Thymus (tissue), 11 donors: ENCODE data around the gene GATB. TPM values are rescaled to one million over a fixed set of nuclear protein-coding genes. Genes with fewer than 3 reads are reported as not detected.
"Not testable (repeated sequence)": the region's sequence is repeated elsewhere in the genome, so short reads cannot be mapped to it uniquely, and the experiment has no call there.

Experiments used
- DNase-seq, 9 donors: peaks; one replicate each; pipeline ENCODE4 v3.0.0-alpha.2; 2013; ENCODE audit warnings: low spot score in 9 of 9, low read depth in 6 of 9, missing footprints in 1 of 9
- H3K27ac ChIP-seq, 2 donors: one replicate each; pipeline ENCODE4 v1.5.1; 2013; ENCODE audit warnings: control low read depth in 1 of 2, low read depth in 1 of 2, low read length in 1 of 2, mild to moderate bottlenecking in 1 of 2, moderate library complexity in 1 of 2
- H3K27me3 ChIP-seq, 2 donors: one replicate each; pipeline ENCODE4 v1.5.1; 2013; ENCODE audit warnings: low read length in 1 of 2; ENCODE audit not compliant: control insufficient read depth in 2 of 2, insufficient read depth in 1 of 2
- H3K36me3 ChIP-seq, 2 donors: one replicate each; pipeline ENCODE4 v1.5.1; 2013; ENCODE audit warnings: low read length in 1 of 2, mild to moderate bottlenecking in 1 of 2, moderate library complexity in 1 of 2; ENCODE audit not compliant: control insufficient read depth in 2 of 2, insufficient read depth in 2 of 2
- H3K4me1 ChIP-seq, 2 donors: one replicate each; pipeline ENCODE4 v1.5.1; 2013; ENCODE audit warnings: low read length in 2 of 2; ENCODE audit not compliant: control insufficient read depth in 2 of 2, insufficient read depth in 2 of 2
- H3K4me3 ChIP-seq, 2 donors: one replicate each; pipeline ENCODE4 v1.5.1; 2013; ENCODE audit warnings: low read length in 2 of 2, control low read depth in 1 of 2, mild to moderate bottlenecking in 1 of 2
- H3K9me3 ChIP-seq, 2 donors: one replicate each; pipeline ENCODE4 v1.5.1; 2013; ENCODE audit warnings: low read length in 1 of 2, mild to moderate bottlenecking in 1 of 2; ENCODE audit not compliant: control insufficient read depth in 2 of 2, insufficient read depth in 1 of 2
- WGBS: extraction: QIAGEN DNeasy Blood & Tissue Kit; methylation state at CpG from one replicate; pipeline ENCODE4 v1.1.7; 2013; 5-methylcytosine and 5-hydroxymethylcytosine counted together
- polyA plus RNA-seq: library from polyadenylated mRNA; stranded (reverse); fragments of 200-250 nt; gene quantifications from one replicate; pipeline ENCODE4 v1.2.3, GENCODE V29; 2013
- total RNA-seq: library from RNA; stranded (reverse); fragments of 120-200 nt; gene quantifications from one replicate; pipeline ENCODE4 v1.2.4, GENCODE V29; 2013
- donor health status: healthy.

Gene GATB
- total and polyA plus RNA-seq, 2 donors, result 14.5 to 17.6 TPM

DNA sequence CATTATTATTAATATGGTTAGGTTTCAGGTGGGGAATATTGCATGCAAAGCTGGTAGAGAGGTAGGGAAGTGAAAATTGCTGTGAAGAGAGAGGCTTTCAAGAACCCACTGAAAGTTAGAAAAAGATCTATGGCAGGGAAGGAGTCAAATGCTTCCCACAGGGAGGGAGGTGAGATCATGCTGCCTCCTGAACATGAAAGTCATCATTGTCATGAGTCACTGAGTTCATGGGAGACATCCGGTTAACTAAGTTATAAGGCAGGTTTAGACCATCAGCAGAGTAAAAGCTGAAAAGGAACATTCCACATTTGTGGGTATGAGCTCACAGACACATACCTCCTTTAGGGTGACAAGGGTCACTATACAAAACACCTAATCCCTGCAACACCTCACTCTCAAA lies 16.2 kb downstream of the GATB start:
- WGBS, result 95% methylated on average over 1 of the region's 1 CpG
- no peak for DNase-seq
- no peaks in the 10 kb centered on the region for H3K9me3 ChIP-seq
- H3K27me3 ChIP-seq, result no peaks in the 10 kb centered on the region
- H3K27ac ChIP-seq, result no peak overlapping the region
- no peak overlapping the region for H3K4me3 ChIP-seq
- no peaks in the 10 kb centered on the region for H3K36me3 ChIP-seq
- H3K4me1 ChIP-seq, result no peaks in the 10 kb centered on the region

DNA sequence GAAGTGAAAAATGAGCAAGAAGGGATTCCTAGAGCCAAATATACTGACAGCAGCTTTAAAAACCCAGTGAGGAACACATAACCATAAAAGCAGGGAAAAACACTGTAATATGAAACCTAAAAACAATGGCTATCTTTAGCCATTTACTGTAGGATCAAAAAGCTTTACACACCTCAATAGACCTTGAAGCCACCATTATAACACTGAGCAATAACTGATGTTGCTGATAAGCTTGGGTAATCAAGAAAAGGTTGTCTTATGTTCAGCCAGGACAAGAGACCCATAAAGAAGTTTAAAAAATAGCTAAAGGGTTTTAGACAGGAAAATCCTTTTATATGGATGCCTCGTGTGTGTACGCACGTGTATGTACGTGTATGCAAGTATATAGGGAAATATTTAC lies 16.9 kb downstream of the GATB start:
- H3K4me1 ChIP-seq, result no peaks in the 10 kb centered on the region
- H3K27ac ChIP-seq, result no peak overlapping the region
- no peaks in the 10 kb centered on the region for H3K9me3 ChIP-seq
- DNase-seq, result no peak
- no peaks in the 10 kb centered on the region for H3K27me3 ChIP-seq
- 98% methylated on average over 4 of the region's 4 CpGs for WGBS
- H3K4me3 ChIP-seq, result no peak overlapping the region
- no peaks in the 10 kb centered on the region for H3K36me3 ChIP-seq

DNA sequence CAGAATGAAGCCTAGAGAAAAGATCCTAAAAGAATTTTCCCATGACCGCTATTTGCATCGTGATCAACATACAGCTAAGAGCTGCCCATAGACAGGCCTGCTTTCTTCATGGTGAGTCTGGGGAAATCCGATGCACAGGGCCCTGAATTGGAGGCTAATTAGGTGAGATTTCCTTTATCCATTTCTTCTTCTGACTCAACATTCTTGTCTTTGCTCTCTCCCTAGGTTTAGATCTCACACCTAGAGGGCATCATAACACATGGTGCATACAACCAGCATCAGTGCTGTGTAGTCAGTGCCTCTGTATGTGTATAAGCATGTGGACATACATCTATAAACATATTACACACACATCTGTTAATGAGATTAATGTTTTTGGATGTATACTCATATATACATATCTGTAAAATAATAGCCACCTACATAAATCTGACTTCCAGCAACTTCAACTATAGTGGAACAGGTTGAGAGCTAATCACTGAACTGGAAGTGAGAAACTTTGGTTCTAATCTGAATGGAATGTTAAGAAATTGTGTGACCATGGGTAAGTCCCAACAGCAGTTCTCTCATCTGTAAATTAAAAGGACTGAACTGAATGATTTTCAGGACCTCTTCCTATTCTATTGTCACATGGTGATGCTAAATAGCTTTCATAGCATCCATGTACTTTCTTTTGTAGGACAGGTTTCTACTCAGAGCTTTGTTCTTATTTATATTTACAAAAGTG lies 17.5 kb downstream of the GATB start:
- no peak overlapping the region for H3K4me3 ChIP-seq
- WGBS, result 98% methylated on average over 3 of the region's 3 CpGs
- DNase-seq, result no peak
- H3K4me1 ChIP-seq, result no peaks in the 10 kb centered on the region
- H3K36me3 ChIP-seq, result no peaks in the 10 kb centered on the region
- no peaks in the 10 kb centered on the region for H3K27me3 ChIP-seq
- H3K9me3 ChIP-seq, result peaks cover 0 to under 1% of the 10 kb centered on the region in 2 donors
- H3K27ac ChIP-seq, result no peak overlapping the region

DNA sequence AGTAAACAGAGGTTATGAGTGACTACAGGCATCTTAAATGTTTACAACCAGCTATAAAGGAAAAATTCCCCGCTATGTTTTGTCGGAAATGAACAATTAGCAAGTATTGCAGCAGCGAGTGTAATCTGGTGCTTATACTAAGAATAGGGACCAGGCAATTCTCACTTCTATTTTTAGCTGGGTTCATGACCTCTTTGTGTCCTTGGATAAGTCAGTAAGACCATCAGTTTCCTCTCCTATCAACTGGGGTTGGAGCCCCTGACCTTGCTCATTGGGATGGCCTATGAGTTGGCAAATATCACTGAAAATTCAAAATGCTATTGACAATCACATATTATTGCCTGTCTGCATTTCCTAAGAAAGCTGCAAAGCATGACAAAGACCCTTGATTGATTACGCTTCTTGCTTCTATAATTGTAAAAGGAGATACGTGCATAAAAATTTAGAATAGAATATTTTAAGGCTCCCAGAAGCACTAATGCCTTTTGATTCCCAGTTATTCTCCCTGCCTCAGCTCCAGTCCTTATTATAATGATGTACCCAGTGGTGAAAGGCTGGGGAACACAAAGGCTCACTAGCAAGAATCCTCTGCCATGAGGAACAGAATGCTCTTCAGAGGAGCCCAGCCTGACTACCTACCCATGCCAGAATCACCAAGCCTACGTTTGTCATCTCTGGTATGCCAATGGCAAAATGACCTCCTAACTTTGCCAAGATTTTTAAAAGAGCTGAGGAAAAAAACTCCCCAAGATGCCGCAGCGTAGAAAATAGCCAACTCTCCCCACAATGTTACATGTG lies 21.9 kb downstream of the GATB start:
- Histone ChIP-seq H3K4me1 (no peaks in the 10 kb centered on the region), H3K27me3 (no peaks in the 10 kb centered on the region), H3K27ac (no peak overlapping the region), H3K4me3 (no peak overlapping the region), H3K36me3 (peaks cover 0 to 6% of the 10 kb centered on the region in 2 donors), H3K9me3 (peaks cover 2 to 17% of the 10 kb centered on the region in 2 donors)
- 98% methylated on average over 8 of the region's 8 CpGs for WGBS
- DNase-seq, result no peak

DNA sequence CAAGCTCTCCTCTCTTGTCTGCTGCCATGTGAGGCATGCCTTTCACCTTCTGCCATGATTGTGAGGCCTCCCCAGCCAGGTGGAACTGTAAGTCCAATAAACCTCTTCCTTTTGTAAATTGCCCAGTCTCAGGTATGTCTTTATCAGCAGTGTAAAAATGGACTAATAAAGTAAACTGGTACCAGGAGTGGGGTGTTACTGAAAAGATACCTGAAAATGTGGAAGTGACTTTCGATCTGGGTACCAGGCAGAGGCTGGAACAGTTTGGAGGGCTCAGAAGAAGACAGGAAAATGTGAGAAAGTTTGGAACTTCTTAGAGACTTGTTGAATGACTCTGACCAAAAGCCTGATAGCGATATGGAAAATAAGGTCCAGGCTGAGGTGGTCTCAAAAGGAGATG lies 24.0 kb downstream of the GATB start:
- not testable (repeated sequence) for DNase-seq, H3K27ac ChIP-seq, H3K4me1 ChIP-seq, H3K36me3 ChIP-seq, H3K27me3 ChIP-seq, H3K4me3 ChIP-seq
- WGBS, result 97% methylated on average over 2 of the region's 2 CpGs
- H3K9me3 ChIP-seq, result peaks cover 2 to 17% of the 10 kb centered on the region in 2 donors

DNA sequence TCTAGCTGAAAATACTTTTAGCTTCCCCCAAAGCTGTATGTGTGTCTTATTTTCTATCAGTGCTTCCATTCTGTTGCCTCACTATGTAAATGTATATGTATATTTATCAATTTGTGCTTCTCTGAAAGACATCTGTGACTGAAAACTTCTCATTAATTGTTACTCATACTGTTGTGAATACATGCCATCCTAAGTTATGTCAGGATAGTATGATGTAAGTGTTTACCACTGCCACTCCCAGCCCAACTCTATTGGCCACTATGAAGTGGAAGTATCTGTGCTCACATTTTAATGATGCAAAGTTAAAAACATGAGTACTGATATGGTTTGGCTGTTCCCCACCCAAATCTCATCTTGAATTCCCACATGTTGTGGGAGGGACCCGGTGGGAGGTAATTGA lies 24.4 kb downstream of the GATB start:
- Histone ChIP-seq H3K27ac (no peak overlapping the region), H3K4me3 (no peak overlapping the region), H3K4me1 (no peaks in the 10 kb centered on the region), H3K27me3 (no peaks in the 10 kb centered on the region), H3K9me3 (peaks cover 2 to 17% of the 10 kb centered on the region in 2 donors), H3K36me3 (peaks cover 0 to 6% of the 10 kb centered on the region in 2 donors)
- DNase-seq, result no peak
- WGBS, result 94% methylated on average over 1 of the region's 1 CpG

DNA sequence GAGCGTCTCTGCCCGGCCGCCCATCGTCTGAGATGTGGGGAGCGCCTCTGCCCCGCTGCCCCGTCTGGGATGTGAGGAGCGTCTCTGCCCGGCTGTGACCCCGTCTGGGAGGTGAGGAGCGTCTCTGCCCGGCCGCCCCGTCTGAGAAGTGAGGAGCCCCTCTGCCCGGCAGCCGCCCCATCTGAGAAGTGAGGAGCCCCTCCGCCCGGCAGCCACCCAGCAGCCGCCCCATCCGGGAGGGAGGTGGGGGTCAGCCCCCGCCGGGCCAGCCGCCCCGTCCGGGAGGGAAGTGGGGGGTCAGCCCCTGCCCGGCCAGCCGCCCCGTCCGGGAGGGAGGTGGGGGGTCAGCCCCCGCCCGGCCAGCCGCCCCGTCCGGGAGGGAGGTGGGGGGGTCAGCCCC lies 29.1 kb downstream of the GATB start:
- DNase-seq, H3K27me3 ChIP-seq: not testable (repeated sequence)
- 91% methylated on average over 28 of the region's 34 CpGs for WGBS

DNA sequence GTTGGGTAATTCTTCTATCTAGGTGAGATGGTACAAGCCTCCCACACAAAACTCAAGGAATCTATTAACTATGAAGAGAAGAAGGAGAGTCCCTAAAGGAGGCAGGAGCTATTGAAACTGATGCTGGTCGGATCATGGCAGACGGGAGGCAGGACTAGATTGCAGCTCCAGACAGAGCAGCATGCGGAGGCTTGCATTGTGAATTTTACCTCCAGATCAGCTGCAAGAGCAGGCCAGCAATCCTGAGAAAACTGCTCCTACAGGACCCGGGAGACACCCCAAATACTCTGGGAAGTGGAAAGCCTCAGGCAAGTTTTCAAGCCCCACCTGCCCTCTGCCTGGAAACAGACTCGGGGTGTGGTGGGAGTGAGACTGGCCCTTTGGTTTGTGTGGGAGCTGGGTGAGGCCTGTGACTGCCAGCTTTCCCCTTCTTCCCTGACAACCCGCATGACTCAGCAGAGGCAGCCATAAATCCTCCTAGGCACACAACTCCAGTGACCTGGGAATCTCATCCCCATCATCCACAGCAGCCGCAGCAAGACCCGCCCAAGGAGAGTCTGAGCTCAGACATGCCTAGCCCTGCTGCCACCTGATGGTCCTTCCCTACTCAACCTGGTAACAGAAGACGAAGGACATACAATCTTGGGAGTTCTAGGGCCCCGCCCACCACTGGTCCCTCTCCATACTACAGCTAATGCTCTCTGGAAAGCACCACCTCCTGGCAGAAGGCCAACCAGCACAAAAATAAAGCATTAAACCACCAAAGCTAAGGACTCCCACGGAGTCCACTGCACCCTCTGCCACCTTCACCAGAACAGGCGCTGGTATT lies 30.9 kb downstream of the GATB start:
- DNase-seq, result no peak
- 96% methylated on average over 12 of the region's 12 CpGs for WGBS
- Histone ChIP-seq H3K27ac (no peak overlapping the region), H3K4me3 (no peak overlapping the region), H3K36me3 (no peaks in the 10 kb centered on the region), H3K27me3 (no peaks in the 10 kb centered on the region), H3K9me3 (no peaks in the 10 kb centered on the region), H3K4me1 (no peaks in the 10 kb centered on the region)

More for the DNA sequence above, 29.1 kb downstream of the GATB start:
- H3K4me1 ChIP-seq, H3K9me3 ChIP-seq, H3K4me3 ChIP-seq, H3K27ac ChIP-seq, H3K36me3 ChIP-seq: not testable (repeated sequence)

DNA sequence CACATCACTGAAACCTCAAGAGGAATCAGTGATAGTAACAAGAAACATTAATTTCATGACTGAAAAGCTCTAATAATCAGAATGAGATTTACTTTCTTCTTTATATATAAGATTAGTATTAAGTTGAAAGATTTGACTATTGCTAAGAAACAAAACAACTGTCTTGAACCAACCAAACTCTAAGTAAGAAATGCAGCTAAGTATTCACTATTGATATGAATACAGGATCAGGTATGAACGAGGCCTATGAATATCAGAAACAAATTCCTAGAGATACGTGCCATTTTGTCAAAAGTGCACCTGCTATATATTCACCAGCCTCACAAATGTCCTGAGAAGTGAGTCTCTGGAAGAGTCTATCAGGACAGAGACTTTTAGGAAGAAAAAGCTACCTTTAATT lies 32.1 kb downstream of the GATB start:
- H3K36me3 ChIP-seq, result no peaks in the 10 kb centered on the region
- no peaks in the 10 kb centered on the region for H3K9me3 ChIP-seq
- H3K27me3 ChIP-seq, result no peaks in the 10 kb centered on the region
- H3K4me1 ChIP-seq, result no peaks in the 10 kb centered on the region
- 97% methylated on average over 2 of the region's 2 CpGs for WGBS
- no peak overlapping the region for H3K27ac ChIP-seq
- no peak overlapping the region for H3K4me3 ChIP-seq
- no peak for DNase-seq
